ENCODE measurements around the gene GPS1.

The GPS1 gene

GRCh38 chr17:82106688-82107305 lies 55.1 kb downstream of the GPS1 start:
- DNase-seq = no peak
